SU-DHL-6 (cell line): ENCODE data around the gene JKAMP.

Source experiments
- EZH2phosphoT487 ChIP-seq: fragments of 200-600 bp; sonication (generic), shearing (Covaris generic); conservative IDR thresholded peaks from 2 replicates; pipeline ENCODE4 v1.6.1; 2018; ENCODE audit warnings: mild to moderate bottlenecking, antibody characterized with exemption, low read length, moderate library complexity, mixed read lengths
- TF ChIP-seq, protein P1 (sequence below): fragments of 200-600 bp; sonication (generic); IDR thresholded peaks from one replicate; pipeline ENCODE4 v1.5.1; 2017; ENCODE audit warnings: antibody characterized with exemption, mild to moderate bottlenecking, low read length, moderate library complexity; ENCODE audit not compliant: insufficient read depth, poor library complexity, severe bottlenecking

DNA sequence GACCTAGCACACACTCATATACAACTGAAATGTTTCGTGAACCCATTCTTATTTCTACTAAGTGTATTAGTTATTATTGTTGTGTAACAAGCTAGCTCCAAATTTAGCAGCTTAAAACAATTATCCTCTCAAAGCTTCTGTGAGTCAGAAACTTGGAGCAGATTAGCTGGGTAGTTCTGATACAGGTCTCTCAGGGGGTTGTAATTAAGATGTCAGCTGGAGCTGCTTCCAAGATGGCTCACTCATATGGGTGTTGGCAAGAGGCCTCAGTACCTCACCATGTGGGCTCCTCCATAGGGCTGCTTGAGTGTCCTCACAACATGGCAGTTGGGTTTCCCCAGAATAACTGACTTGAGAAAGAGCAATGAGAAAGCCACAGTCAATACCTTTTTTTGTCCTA is 28.9 kb upstream of the JKAMP start:
- TF ChIP-seq, protein P1, sequence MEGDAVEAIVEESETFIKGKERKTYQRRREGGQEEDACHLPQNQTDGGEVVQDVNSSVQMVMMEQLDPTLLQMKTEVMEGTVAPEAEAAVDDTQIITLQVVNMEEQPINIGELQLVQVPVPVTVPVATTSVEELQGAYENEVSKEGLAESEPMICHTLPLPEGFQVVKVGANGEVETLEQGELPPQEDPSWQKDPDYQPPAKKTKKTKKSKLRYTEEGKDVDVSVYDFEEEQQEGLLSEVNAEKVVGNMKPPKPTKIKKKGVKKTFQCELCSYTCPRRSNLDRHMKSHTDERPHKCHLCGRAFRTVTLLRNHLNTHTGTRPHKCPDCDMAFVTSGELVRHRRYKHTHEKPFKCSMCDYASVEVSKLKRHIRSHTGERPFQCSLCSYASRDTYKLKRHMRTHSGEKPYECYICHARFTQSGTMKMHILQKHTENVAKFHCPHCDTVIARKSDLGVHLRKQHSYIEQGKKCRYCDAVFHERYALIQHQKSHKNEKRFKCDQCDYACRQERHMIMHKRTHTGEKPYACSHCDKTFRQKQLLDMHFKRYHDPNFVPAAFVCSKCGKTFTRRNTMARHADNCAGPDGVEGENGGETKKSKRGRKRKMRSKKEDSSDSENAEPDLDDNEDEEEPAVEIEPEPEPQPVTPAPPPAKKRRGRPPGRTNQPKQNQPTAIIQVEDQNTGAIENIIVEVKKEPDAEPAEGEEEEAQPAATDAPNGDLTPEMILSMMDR = no peak
- no peak for TF ChIP-seq EZH2phosphoT487
